ENCODE measurements around the gene OR2T3. TPM values are rescaled to one million over a fixed set of nuclear protein-coding genes. Genes with fewer than 3 reads are reported as not detected.
"Not testable (repeated sequence)": the region's sequence is repeated elsewhere in the genome, so short reads cannot be mapped to it uniquely, and the experiment has no call there.

The OR2T3 gene
- total RNA-seq, 1 donor from 2014 or later = not detected

DNA sequence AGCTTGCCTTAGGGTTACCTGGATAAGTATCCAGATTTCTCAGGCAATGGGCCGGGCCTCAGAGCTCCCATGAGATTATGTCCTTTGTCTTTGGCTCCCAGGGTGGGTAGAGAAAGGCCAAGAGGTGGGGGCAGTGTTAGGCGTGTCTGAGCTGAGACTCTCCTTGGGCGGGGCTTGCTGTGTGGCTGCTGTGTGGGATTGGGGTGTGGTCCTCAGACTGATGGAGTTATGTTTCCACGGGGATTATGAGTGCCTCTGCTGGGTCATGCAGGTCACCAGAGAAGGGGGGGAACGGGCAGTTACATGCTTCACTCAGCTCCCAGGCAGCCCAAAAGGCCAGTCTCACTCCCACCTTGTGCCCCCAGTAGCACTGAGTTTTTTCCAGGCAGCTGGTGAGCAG is 23.5 kb downstream of the OR2T3 start:
- intact Hi-C loops (cut with DNase I); H3K27me3 ChIP-seq; H3K36me3 ChIP-seq: not testable (repeated sequence)

DNA sequence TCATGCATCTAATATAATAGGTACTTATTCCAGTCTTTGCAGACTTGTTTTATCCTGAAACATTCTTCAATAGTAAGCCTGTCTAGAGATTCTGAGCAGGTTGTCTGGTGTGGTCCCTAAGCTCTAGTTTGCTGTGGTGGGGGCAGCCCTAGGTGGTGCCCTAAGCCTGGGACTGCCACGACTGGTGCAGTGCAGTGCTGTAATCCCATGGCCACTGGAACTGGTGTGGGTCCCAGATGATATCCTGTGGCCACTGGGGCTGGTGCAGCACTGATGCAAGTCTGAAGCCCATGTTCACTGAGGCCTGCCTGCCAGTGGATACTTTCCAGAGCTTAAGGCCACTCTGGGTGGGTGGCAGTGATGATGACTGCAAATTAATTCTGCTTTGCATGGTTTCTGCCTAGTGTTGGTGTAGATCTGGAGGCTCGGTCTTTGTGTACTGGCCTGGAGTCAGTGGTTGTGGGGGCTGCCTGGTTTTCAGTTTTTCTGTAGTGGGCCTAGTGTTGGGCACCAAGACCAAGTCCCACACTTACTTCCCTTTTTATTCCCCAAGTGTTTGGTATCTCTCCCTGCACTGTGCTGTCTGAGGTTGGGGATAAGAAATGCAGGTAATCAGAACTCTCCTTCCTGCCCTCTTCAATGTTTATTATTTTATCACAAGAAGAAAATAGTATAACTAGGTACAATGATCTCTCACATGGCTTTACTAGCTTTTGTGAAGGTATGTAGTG is 27.3 kb downstream of the OR2T3 start:
- H3K36me3 ChIP-seq; H3K27me3 ChIP-seq; H3K9me3 ChIP-seq; H3K4me3 ChIP-seq; H3K4me1 ChIP-seq; H3K27ac ChIP-seq; intact Hi-C loops (cut with DNase I); DNase-seq: not testable (repeated sequence)
- ATAC-seq = peak; percentile 35

More for the DNA sequence above, 23.5 kb downstream of the OR2T3 start:
- not testable (repeated sequence) for H3K4me1 ChIP-seq, ATAC-seq, H3K9me3 ChIP-seq, H3K27ac ChIP-seq, DNase-seq, H3K4me3 ChIP-seq

DNA sequence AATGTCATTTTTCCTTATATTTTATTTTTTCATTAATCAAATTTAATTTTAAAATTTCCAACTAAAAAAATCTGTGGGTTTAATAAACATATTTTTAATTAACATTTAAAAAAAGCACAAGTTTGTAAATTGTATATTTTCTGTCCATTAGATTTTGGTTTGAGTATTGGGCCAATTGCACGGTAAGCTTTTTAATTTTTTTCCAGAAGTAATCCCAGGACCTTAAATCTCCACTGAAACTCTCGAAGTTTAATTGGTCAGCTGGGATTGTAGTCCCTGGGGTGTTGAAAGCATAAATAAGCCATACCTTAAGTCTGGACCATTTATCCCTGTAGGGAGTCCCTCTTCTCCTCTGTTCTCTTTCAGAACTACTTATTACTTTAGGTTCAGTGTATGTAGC is 34.6 kb downstream of the OR2T3 start, which contains the start of gene OR2G6:
OR2G6 (plus strand) TSS at position 301 of the 400 bp plus-strand sequence. CDS start 13,574 bp downstream, outside the sequence.
- H3K9me3 ChIP-seq; intact Hi-C loops (cut with DNase I); DNase-seq; ATAC-seq; H3K4me3 ChIP-seq; H3K27me3 ChIP-seq; H3K36me3 ChIP-seq; H3K4me1 ChIP-seq; H3K27ac ChIP-seq: not testable (repeated sequence)

DNA sequence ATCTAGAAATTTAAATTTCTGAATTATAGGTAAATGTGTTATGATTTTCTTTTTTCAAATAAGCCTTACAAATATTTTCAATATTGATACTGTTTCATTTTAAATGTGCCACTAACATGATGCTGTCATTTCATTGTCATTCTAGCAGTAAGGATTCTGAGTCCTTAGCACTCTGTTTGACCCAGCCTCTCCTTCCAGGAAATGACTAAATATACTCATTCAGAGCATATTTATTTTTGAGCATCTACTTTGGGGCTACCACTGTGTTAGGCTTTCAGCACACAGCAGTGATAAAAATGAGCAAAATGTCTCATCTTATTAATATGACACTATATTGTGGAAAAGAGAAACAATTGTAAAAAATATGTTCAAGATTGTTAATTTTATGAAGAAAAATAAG is 37.1 kb downstream of the OR2T3 start:
- not testable (repeated sequence) for ATAC-seq

DNA sequence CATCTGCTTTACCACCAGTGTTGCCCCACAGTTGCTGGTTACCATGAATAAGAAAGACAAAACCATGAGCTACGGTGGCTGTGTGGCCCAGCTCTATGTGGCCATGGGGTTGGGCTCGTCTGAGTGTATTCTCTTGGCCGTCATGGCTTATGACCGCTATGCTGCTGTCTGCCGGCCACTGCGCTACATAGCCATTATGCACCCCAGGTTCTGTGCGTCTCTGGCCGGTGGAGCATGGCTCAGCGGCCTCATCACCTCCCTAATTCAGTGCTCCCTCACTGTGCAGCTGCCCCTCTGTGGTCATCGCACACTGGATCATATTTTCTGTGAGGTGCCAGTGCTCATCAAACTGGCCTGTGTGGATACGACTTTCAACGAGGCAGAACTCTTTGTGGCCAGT is 48.7 kb downstream of the OR2T3 start:
- DNase-seq (no peak), ATAC-seq (peak; percentile 8)
- intact Hi-C loops (cut with DNase I) = no loop called here
- no peak for TF ChIP-seq CTCF (IDR thresholded peaks at IDR 0.05)
- H3K27ac ChIP-seq = no peak overlapping the region
- no peaks in the 10 kb centered on the region for H3K27me3 ChIP-seq
- no peaks in the 10 kb centered on the region for H3K4me1 ChIP-seq
- H3K4me3 ChIP-seq = no peak overlapping the region
- H3K36me3 ChIP-seq = no peaks in the 10 kb centered on the region
- no peaks in the 10 kb centered on the region for H3K9me3 ChIP-seq

More for the DNA sequence above, 37.1 kb downstream of the OR2T3 start:
- H3K36me3 ChIP-seq; intact Hi-C loops (cut with DNase I); H3K27ac ChIP-seq; H3K27me3 ChIP-seq; H3K9me3 ChIP-seq; H3K4me1 ChIP-seq; H3K4me3 ChIP-seq; DNase-seq: not testable (repeated sequence)

Other genes with a start within 250 kb of the OR2T3 start
- not detected for gene OR2M4, start 241.9 kb upstream of the OR2T3 start, total RNA-seq
- gene OR2T33, start 195.4 kb upstream of the OR2T3 start, total RNA-seq = not detected
- not detected for gene OR2T12, start 169.9 kb upstream of the OR2T3 start, total RNA-seq
- not detected for gene OR2M7, start 148.8 kb upstream of the OR2T3 start, total RNA-seq
- gene OR14C36, start 124.6 kb upstream of the OR2T3 start, total RNA-seq = not detected
- gene OR2T4, start 111.7 kb upstream of the OR2T3 start, total RNA-seq = not detected
- not detected for gene OR2T6, start 97.6 kb upstream of the OR2T3 start, total RNA-seq
- not detected for gene OR2T1, start 70.3 kb upstream of the OR2T3 start, total RNA-seq
- gene OR2T2, start 27.7 kb upstream of the OR2T3 start, total RNA-seq = not detected
- gene OR2T5, start 15.2 kb downstream of the OR2T3 start, total RNA-seq = not detected
- not detected for gene OR2G6, start 34.7 kb downstream of the OR2T3 start, total RNA-seq
- not detected for gene OR2T29, start 89.4 kb downstream of the OR2T3 start, total RNA-seq
- gene OR2T34, start 101.4 kb downstream of the OR2T3 start, total RNA-seq = not detected
- gene OR2T10, start 124.3 kb downstream of the OR2T3 start, total RNA-seq = not detected
- gene OR2T11, start 161.7 kb downstream of the OR2T3 start, total RNA-seq = not detected
- gene OR2T35, start 171.9 kb downstream of the OR2T3 start, total RNA-seq = not detected
- gene OR2T27, start 182.2 kb downstream of the OR2T3 start, total RNA-seq = not detected
- not detected for gene OR14I1, start 229.4 kb downstream of the OR2T3 start, total RNA-seq

Measured in upper lobe of right lung (tissue), 1 donor.